Measurements from ENCODE around the gene AKAP8L.

GRCh38 chr19:15456441-15456840, 37.7 kb upstream of the AKAP8L start:
- no peak for TF ChIP-seq CHCHD3 (CRISPR knock-in tag; IDR thresholded peaks at IDR 0.05)
- TF ChIP-seq, protein P1, sequence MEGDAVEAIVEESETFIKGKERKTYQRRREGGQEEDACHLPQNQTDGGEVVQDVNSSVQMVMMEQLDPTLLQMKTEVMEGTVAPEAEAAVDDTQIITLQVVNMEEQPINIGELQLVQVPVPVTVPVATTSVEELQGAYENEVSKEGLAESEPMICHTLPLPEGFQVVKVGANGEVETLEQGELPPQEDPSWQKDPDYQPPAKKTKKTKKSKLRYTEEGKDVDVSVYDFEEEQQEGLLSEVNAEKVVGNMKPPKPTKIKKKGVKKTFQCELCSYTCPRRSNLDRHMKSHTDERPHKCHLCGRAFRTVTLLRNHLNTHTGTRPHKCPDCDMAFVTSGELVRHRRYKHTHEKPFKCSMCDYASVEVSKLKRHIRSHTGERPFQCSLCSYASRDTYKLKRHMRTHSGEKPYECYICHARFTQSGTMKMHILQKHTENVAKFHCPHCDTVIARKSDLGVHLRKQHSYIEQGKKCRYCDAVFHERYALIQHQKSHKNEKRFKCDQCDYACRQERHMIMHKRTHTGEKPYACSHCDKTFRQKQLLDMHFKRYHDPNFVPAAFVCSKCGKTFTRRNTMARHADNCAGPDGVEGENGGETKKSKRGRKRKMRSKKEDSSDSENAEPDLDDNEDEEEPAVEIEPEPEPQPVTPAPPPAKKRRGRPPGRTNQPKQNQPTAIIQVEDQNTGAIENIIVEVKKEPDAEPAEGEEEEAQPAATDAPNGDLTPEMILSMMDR (IDR thresholded peaks at IDR 0.05 in 2 of 3, conservative IDR thresholded peaks at IDR 0.05 in 1 of 3; ENCODE audit: insufficient read depth in 2 of 3, low read depth in 1 of 3, low read length in 3 of 3) = no peak
- no peak for TF ChIP-seq RFX5 (IDR thresholded peaks at IDR 0.05; ENCODE audit: low read depth, low read length)
- TF ChIP-seq TSC22D4 (tag; IDR thresholded peaks at IDR 0.05) = no peak
- no peak for TF ChIP-seq HDAC8 (tag; IDR thresholded peaks at IDR 0.05)
- TF ChIP-seq C11orf30 (IDR thresholded peaks at IDR 0.05; ENCODE audit: low read depth) = no peak
- no peak for TF ChIP-seq NFIC (IDR thresholded peaks at IDR 0.05)
